Measurements from ENCODE around the gene MRGPRD. TPM values are rescaled to one million over a fixed set of nuclear protein-coding genes. Genes with fewer than 3 reads are reported as not detected.
A peak's percentile ranks its signal among the peaks of the same experiment; 100 is the strongest.

The MRGPRD gene
- total and polyA plus RNA-seq, 4 donors, result not detected

DNA sequence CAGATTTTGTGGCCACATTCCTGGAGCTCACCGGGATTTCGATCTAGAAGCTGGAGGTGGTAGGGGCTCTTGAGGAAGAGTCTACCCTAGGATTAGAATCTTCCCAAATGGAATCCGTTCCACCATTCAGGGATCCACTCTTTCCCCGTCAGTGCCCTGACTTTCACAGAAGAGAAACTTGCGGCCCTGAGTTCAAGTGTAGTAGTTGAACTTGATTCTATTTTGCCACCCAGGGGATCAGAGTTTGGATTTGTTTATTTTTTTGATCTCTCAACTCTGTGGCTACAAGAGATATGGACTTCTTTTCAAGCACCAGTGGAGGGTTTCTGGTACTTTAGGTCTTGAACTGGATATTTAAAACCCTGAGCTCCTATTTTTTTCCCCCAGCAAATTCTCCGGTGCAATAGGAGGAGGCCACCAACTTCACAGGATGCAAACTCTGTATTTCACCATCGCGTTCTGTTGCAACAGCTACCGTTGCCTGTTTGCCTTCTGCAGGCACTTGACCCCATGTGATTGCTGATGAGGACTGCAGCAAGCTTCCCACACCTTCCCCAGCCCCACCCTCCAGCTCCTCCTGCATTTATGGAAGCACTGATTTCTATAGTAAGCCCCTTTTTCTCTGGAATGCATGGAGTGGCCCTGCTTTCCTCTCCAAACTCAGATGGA is 47.1 kb upstream of the MRGPRD start:
- peak; percentile 52 for DNase-seq (ENCODE audit: low spot score)
- Histone ChIP-seq H3K27me3 (ENCODE audit: control insufficient read depth in 4 of 4, insufficient read depth in 4 of 4, low read length in 3 of 4) (no peaks in the 10 kb centered on the region), H3K36me3 (ENCODE audit: control insufficient read depth in 4 of 4, insufficient read depth in 3 of 4, low read depth in 1 of 4, low read length in 3 of 4) (no peaks in the 10 kb centered on the region), H3K9ac (ENCODE audit: low read depth in 1 of 2, low read length in 2 of 2) (no peak overlapping the region), H3K27ac (ENCODE audit: low read depth in 1 of 2, low read length in 2 of 2) (peak overlapping the region; percentile 59 to 67), H3K4me1 (ENCODE audit: control insufficient read depth in 4 of 4, insufficient read depth in 4 of 4, low read length in 3 of 4) (peaks cover 3 to 10% (median 9%) of the 10 kb centered on the region in 4 donors), H3K4me3 (ENCODE audit: low read depth in 1 of 3, low read length in 3 of 3) (no peak overlapping the region), H3K9me3 (ENCODE audit: control insufficient read depth in 4 of 4, low read length in 3 of 4) (no peaks in the 10 kb centered on the region)
- WGBS, result 45% methylated on average over 9 of the region's 9 CpGs
- TF ChIP-seq FOXA1 (IDR thresholded peaks at IDR 0.05) (no peak), HNF4G (IDR thresholded peaks at IDR 0.05) (no peak), RAD21 (IDR thresholded peaks at IDR 0.05) (peak; percentile 26 to 60), GABPA (IDR thresholded peaks at IDR 0.05 in 1 of 2, conservative IDR thresholded peaks at IDR 0.05 in 1 of 2) (no peak), FOXA2 (IDR thresholded peaks at IDR 0.05) (no peak), YY1 (IDR thresholded peaks at IDR 0.05) (no peak), TAF1 (conservative IDR thresholded peaks at IDR 0.05) (no peak), JUND (IDR thresholded peaks at IDR 0.05) (no peak), ATF3 (IDR thresholded peaks at IDR 0.05) (no peak), CTCF (IDR thresholded peaks at IDR 0.05; ENCODE audit: low read depth, low read length, missing input control) (no peak), HNF4A (conservative IDR thresholded peaks at IDR 0.05) (peak; percentile 64 to 68), SP1 (IDR thresholded peaks at IDR 0.05) (peak; percentile 47), NR2F2 (IDR thresholded peaks at IDR 0.05) (peak; percentile 34), RXRA (IDR thresholded peaks at IDR 0.05) (peak; percentile 60 to 74), EGR1 (IDR thresholded peaks at IDR 0.05; ENCODE audit: low read depth in 2 of 2) (no peak)
- TF ChIP-seq, protein P1, sequence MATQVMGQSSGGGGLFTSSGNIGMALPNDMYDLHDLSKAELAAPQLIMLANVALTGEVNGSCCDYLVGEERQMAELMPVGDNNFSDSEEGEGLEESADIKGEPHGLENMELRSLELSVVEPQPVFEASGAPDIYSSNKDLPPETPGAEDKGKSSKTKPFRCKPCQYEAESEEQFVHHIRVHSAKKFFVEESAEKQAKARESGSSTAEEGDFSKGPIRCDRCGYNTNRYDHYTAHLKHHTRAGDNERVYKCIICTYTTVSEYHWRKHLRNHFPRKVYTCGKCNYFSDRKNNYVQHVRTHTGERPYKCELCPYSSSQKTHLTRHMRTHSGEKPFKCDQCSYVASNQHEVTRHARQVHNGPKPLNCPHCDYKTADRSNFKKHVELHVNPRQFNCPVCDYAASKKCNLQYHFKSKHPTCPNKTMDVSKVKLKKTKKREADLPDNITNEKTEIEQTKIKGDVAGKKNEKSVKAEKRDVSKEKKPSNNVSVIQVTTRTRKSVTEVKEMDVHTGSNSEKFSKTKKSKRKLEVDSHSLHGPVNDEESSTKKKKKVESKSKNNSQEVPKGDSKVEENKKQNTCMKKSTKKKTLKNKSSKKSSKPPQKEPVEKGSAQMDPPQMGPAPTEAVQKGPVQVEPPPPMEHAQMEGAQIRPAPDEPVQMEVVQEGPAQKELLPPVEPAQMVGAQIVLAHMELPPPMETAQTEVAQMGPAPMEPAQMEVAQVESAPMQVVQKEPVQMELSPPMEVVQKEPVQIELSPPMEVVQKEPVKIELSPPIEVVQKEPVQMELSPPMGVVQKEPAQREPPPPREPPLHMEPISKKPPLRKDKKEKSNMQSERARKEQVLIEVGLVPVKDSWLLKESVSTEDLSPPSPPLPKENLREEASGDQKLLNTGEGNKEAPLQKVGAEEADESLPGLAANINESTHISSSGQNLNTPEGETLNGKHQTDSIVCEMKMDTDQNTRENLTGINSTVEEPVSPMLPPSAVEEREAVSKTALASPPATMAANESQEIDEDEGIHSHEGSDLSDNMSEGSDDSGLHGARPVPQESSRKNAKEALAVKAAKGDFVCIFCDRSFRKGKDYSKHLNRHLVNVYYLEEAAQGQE (IDR thresholded peaks at IDR 0.05), result no peak
- TF ChIP-seq, protein P2, sequence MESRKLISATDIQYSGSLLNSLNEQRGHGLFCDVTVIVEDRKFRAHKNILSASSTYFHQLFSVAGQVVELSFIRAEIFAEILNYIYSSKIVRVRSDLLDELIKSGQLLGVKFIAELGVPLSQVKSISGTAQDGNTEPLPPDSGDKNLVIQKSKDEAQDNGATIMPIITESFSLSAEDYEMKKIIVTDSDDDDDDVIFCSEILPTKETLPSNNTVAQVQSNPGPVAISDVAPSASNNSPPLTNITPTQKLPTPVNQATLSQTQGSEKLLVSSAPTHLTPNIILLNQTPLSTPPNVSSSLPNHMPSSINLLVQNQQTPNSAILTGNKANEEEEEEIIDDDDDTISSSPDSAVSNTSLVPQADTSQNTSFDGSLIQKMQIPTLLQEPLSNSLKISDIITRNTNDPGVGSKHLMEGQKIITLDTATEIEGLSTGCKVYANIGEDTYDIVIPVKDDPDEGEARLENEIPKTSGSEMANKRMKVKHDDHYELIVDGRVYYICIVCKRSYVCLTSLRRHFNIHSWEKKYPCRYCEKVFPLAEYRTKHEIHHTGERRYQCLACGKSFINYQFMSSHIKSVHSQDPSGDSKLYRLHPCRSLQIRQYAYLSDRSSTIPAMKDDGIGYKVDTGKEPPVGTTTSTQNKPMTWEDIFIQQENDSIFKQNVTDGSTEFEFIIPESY (IDR thresholded peaks at IDR 0.05), result no peak
- TF ChIP-seq, protein P3, sequence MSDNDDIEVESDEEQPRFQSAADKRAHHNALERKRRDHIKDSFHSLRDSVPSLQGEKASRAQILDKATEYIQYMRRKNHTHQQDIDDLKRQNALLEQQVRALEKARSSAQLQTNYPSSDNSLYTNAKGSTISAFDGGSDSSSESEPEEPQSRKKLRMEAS (IDR thresholded peaks at IDR 0.05), result no peak
